ENCODE data around the gene MRGPRF. TPM values are rescaled to one million over a fixed set of nuclear protein-coding genes. Genes with fewer than 3 reads are reported as not detected.

MRGPRF gene
- total RNA-seq, 1 donor from 2014 or later: 1.2 TPM

DNA sequence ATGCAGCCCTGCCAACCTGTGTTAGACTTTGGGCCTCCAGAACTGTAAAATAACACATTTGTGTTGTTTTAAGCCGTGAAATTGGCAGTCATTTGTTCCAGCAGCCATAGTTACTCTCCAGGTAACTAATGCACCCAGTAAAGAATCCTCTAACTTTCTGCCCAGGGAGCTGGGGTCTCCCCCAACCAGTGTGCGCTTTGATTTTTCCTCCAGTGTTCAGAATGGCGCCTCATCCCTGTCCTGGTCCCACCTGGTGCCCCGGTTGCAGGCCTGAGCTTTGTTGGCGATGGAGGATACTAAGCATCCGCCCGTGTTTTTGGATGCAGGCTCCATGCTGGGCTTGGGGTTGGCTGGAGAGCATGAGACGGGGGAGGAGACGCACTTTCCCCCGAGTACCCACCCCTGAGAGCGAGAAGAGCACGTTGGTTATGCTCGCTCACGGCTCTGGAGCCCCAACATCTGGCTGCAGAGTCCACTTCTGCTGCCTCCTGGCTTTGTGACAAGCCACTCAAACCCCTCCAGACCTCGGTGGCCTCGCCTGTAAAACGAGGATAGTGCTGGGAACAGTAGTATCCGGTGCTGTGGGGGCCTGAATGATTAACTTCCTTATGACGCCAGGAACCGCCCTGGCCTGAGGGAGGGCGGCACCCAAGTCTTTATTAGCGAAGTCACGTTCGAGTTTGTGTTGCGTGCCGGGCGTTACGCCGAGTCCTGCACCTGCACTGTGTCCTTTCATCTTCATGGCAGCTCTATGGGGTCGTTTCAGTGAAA lies 58.0 kb downstream of the MRGPRF start:
- Histone ChIP-seq H3K27me3 (ENCODE audit: control insufficient read depth, insufficient read depth, low read length) (peaks cover 3% of the 10 kb centered on the region), H3K36me3 (ENCODE audit: control insufficient read depth, insufficient read depth, low read length) (no peaks in the 10 kb centered on the region), H3K4me3 (ENCODE audit: low read depth, low read length) (no peak overlapping the region)
- TF ChIP-seq, protein P1, sequence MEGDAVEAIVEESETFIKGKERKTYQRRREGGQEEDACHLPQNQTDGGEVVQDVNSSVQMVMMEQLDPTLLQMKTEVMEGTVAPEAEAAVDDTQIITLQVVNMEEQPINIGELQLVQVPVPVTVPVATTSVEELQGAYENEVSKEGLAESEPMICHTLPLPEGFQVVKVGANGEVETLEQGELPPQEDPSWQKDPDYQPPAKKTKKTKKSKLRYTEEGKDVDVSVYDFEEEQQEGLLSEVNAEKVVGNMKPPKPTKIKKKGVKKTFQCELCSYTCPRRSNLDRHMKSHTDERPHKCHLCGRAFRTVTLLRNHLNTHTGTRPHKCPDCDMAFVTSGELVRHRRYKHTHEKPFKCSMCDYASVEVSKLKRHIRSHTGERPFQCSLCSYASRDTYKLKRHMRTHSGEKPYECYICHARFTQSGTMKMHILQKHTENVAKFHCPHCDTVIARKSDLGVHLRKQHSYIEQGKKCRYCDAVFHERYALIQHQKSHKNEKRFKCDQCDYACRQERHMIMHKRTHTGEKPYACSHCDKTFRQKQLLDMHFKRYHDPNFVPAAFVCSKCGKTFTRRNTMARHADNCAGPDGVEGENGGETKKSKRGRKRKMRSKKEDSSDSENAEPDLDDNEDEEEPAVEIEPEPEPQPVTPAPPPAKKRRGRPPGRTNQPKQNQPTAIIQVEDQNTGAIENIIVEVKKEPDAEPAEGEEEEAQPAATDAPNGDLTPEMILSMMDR (IDR thresholded peaks at IDR 0.05; ENCODE audit: insufficient read depth, low read length, poor library complexity, severe bottlenecking): no peak
- DNase-seq (ENCODE audit: low read depth): no peak

Other genes with a start within 250 kb of the MRGPRF start
- 14.0 and 15.4 TPM in 2 replicates for gene CPT1A, start 171.3 kb downstream of the MRGPRF start, total RNA-seq
- gene MRPL21, start 109.4 kb downstream of the MRGPRF start, total RNA-seq: 84.3 and 87.4 TPM in 2 replicates
- gene IGHMBP2, start 109.4 kb downstream of the MRGPRF start, total RNA-seq: 12.4 and 22.6 TPM in 2 replicates
- not detected in 2 replicates for gene MRGPRD, start 32.3 kb downstream of the MRGPRF start, total RNA-seq
- gene TPCN2, start 35.7 kb upstream of the MRGPRF start, total RNA-seq: 8.9 and 10.2 TPM in 2 replicates
- 0.34 TPM in 1 of 2 replicates, not detected in the other for gene SMIM38, start 142.7 kb upstream of the MRGPRF start, total RNA-seq